ENCODE results near the gene WFDC2.

WFDC2 gene

GRCh38 chr20:45450097-45450818 is 19.3 kb upstream of the WFDC2 start:
- TF ChIP-seq, protein P1, sequence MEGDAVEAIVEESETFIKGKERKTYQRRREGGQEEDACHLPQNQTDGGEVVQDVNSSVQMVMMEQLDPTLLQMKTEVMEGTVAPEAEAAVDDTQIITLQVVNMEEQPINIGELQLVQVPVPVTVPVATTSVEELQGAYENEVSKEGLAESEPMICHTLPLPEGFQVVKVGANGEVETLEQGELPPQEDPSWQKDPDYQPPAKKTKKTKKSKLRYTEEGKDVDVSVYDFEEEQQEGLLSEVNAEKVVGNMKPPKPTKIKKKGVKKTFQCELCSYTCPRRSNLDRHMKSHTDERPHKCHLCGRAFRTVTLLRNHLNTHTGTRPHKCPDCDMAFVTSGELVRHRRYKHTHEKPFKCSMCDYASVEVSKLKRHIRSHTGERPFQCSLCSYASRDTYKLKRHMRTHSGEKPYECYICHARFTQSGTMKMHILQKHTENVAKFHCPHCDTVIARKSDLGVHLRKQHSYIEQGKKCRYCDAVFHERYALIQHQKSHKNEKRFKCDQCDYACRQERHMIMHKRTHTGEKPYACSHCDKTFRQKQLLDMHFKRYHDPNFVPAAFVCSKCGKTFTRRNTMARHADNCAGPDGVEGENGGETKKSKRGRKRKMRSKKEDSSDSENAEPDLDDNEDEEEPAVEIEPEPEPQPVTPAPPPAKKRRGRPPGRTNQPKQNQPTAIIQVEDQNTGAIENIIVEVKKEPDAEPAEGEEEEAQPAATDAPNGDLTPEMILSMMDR (IDR thresholded peaks at IDR 0.05; ENCODE audit: insufficient read depth, low read depth, low read length, missing control alignments) = peak; percentile 55
- peak; percentile 50 for DNase-seq (ENCODE audit: low read depth)
- H3K4me3 ChIP-seq (ENCODE audit: low read depth, low read length) = no peak overlapping the region

DNA sequence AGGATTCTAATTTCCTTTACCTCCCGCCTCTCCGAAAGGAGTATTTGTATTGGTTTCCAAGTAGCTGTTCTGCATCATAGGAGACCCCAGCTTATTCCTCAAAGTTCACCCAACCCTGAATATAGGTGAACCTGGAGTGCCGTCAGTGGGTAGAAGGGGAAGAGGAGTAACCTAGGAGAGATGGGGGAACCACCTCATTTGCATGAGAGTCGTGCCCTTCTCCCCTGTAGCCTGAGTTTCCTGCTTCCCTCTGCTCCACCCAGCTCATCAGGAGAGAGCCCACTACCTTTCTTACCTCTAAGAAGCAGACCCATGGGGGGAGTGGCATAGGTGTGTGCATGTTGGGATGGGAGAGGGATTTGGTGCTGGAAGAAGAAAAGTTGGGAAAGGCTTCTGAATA is 17.3 kb upstream of the WFDC2 start:
- no peak for DNase-seq (ENCODE audit: low read depth)
- no peak overlapping the region for H3K4me3 ChIP-seq (ENCODE audit: low read depth, low read length)
- TF ChIP-seq, protein P1 (IDR thresholded peaks at IDR 0.05; ENCODE audit: insufficient read depth, low read depth, low read length, missing control alignments) = no peak

DNA sequence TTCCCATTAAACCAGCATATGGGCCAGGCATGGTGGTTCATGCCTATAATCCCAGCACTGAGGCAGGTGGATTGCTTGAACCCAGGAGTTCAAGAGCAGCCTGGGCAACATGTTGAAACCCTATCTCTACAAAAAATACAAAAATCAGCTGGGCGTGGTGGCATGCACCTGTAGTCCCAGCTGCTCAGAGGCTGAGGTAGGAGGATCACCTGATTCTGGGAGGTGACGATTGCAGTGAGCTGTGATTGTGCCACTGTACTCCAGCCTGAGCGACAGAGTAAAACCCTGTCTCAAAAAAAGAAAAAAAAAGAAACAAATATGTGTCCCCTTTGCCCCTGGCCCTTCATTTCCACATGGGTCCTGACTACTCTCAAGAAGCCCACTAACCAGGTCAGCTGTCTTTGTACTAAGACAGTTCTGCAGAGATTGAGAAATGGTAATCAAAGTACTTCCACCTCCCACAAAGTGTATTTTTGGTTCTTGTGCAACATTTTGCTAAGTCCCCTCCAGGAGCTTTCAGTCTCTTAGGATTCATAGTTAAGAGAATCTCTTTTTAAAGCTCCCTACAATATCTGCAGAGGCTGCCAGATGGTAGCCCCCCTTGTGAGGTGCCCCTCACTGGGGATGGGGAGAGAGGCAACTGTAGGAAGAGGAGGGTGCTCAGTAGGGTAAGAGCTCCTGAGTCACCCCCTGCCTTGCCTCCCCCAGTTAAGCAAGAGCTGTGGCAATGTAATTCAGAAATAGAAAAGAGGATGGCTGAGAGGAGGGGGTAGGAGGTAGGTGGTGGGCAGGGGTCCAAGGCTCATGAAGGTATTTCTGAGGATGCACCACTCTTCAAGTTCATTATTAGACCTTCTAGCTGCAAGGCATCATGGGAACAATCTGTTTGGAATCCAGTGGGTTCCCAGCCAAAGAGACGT is 16.5 kb upstream of the WFDC2 start:
- no peak for DNase-seq (ENCODE audit: low read depth)
- TF ChIP-seq, protein P1 (IDR thresholded peaks at IDR 0.05; ENCODE audit: insufficient read depth, low read depth, low read length, missing control alignments) = no peak
- no peak overlapping the region for H3K4me3 ChIP-seq (ENCODE audit: low read depth, low read length)

GRCh38 chr20:45456632-45457031 is 12.9 kb upstream of the WFDC2 start:
- TF ChIP-seq, protein P1 (IDR thresholded peaks at IDR 0.05; ENCODE audit: insufficient read depth, low read depth, low read length, missing control alignments) = peak; percentile 39
- H3K4me3 ChIP-seq (ENCODE audit: low read depth, low read length) = no peak overlapping the region
- peak; percentile 51 for DNase-seq (ENCODE audit: low read depth)

DNA sequence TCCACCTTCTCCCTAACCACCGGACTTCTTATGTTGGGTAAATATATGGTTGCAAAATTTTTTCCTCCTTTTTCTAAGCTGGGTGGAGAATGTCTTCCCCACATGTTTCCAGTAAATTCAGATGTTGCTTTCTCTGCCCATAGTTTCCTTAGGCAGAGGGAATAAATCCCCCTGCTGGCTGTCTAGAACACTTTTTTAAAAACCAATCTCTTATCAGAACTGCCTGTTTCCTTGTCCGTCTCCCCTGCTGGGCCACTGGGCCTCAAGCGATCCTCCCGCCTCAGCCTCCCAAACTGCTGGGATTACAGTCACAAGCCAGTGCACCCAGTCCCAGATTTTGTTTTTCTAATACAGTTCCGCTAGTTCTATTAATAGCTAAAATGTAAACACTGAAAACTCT is 9.9 kb upstream of the WFDC2 start:
- no peak overlapping the region for H3K4me3 ChIP-seq (ENCODE audit: low read depth, low read length)
- no peak for DNase-seq (ENCODE audit: low read depth)
- TF ChIP-seq, protein P1 (IDR thresholded peaks at IDR 0.05; ENCODE audit: insufficient read depth, low read depth, low read length, missing control alignments) = no peak

DNA sequence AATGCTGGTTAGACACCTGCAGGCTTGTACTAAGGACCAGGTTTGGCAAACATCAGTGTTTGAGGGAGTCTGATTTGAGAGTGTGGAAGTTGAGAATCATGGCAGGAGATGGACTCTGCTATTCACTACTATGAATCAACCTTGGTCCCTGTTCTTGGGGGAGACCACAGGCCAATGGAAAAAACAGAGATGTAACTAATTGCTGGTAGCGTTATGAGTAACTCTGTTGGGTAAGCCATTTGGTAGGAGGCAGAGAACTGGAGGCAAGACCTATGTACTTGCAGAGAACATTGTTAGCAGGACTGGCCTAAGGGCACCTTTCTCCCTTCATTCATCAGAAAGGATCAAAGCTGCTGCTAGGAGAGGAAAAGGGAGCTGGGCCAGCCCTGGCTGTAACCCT is 8.3 kb upstream of the WFDC2 start:
- no peak overlapping the region for H3K4me3 ChIP-seq (ENCODE audit: low read depth, low read length)
- no peak for DNase-seq (ENCODE audit: low read depth)
- TF ChIP-seq, protein P1 (IDR thresholded peaks at IDR 0.05; ENCODE audit: insufficient read depth, low read depth, low read length, missing control alignments) = no peak

Data from GM12865 (cell line).